EL (cell line): Measurements from ENCODE around the gene ZNF189.
"Not testable (repeated sequence)": the region's sequence is repeated elsewhere in the genome, so short reads cannot be mapped to it uniquely, and the experiment has no call there.

Source experiments
- DNase-seq: peaks from one replicate; pipeline ENCODE4 v3.0.0-alpha.2; 2016

Gene ZNF189

DNA sequence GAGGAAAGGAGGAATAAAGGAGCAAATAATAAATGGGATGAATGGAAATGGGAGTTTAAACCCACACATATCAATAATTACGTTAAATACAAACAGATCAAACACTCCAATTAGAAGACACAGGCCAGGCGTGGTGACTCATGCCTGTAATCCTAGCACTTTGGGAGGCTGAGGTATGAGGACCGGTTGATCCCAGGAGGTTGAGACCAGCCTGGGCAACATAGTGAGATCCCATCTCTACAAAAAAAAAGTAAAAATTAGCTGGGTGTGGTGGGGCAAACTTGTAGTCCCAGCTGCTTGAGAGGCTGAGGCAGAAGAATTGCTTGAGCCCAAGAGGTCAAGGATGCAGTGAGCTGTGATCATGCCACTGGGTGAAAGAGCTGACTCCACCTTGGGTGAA lies 17.5 kb upstream of the ZNF189 start:
- no peak for DNase-seq

GRCh38 chr9:101381833-101382342 lies 16.8 kb upstream of the ZNF189 start:
- no peak for DNase-seq

GRCh38 chr9:101383361-101383760 lies 15.3 kb upstream of the ZNF189 start:
- no peak for DNase-seq

DNA sequence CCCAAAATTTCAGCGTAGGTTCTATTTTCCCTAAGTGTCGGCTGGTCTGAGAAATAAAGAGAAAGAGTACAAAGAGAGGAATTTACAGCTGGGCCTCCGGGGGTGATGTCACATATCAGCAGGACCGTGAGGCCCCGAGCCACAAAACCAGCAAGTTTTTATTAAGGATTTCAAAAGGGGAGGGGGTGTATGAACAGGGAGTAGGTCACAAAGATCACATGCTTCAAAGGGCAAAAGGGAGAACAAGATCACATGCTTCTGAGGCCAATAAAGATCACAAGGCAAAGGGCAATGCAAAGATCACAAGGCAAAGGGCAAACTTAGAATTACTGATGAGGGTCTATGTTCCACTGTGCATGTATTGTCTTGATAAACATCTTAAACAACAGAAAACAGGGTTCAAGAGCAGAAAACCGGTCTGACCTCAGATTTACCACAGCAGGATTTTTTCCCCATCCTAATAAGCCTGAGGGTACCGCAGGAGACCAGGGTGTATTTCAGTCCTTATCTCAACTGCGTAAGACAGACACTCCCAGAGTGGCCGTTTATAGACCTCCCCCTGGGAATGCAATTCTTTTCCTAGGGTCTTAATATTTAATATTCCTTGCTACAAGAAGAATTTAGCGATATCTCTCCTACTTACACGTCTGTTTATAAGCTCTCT lies 13.6 kb upstream of the ZNF189 start, which contains the start of gene BAAT:
TSS of gene BAAT (minus strand) at position 134 of the 664 bp plus-strand sequence. CDS start 13,602 bp downstream, outside the sequence.
- not testable (repeated sequence) for DNase-seq

- peak; percentile 49 for DNase-seq
Observed at GRCh38 chr9:101387871-101388506, 10.7 kb upstream of the ZNF189 start.

DNA sequence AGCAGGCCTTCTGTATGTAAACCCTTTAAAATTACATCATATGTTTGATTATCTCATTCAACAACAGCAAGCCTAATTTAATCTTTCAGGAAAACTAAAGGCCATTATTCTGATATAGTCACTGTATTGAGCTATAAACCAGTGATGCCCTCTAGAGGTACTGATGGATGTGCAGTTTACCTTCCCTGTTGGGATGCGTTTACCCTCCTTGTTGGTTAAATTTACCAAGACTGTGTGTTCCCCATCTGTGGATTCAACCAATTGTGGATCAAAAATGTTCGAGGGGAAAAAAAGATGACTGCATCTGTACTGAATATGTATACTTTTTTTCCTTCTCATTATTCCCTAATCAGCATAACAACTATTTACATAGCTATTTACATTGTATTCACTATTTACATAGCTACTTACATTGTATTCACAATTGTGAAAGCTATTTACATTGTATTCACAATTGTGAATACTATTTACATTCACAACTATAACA lies 10.1 kb upstream of the ZNF189 start:
- no peak for DNase-seq

DNA sequence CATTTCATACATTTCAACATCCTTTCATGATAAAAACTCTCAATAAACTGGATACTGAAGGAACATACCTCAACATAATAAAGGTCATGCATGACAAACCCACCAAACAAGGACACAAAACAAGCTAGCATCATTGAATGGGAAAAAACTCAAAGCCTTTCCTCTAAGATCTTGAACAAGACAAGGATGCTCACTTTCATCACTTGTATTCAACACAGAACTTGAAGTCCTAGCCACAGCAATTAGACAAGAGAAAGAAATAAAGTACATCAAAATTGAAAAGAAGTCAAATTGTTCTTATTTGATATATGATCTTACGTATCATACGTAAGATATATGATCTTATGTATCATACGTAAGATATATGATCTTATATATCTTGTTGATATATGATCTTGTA lies 5.5 kb upstream of the ZNF189 start:
- no peak for DNase-seq

- DNase-seq = no peak
Observed at GRCh38 chr9:101394687-101395086, 4.0 kb upstream of the ZNF189 start.

DNA sequence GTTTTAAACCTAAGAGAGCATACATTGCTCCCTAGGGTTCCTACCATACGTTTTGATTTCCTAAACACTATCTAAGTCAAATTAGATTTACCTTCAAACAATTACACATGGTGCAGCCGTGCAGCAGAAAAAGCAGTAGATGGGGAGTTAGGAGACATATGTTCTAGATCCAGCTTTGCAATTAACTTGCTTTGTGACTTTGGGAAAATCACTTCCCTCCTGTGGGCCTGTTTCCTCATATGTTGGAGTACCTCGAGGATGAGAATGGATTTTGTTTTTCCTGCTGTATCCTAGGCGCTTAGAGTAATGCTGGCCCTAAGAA lies 944 bp upstream of the ZNF189 start:
- no peak for DNase-seq

DNA sequence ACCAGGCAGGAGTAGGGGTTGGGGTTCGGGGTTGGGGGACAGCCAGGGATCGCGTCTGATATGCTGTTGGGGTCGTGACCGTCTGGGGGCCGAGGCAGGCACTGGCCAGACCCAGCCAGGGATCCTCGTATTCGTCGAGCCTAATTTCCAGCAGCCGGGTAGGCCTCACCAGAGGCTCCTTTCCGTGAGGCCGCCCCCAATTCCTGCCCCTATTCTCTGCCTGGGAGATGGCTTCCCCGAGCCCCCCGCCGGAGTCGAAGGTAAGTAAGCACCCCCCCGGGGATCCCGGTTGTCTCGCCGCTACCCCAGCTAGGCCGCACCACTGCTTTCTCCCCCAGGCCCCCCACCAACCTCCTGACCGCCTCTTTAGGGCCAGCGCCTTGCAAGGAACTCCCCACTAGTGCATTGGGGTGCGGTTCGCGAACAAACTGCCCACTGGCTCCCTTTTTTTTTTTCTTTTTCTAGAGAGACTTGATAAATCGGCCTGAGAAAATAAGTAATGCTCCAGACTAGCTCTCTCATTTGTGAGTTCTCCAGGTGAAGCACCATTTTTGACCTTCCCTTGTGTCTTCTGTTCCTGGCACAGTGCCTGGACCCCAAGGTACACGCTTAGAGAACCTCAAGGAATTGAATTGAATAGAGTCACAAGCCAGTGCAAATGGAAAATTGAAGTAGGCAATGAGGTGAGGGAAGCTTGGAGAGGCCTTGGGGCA lies 435 bp downstream of the ZNF189 start:
- peak; percentile 25 for DNase-seq

DNA sequence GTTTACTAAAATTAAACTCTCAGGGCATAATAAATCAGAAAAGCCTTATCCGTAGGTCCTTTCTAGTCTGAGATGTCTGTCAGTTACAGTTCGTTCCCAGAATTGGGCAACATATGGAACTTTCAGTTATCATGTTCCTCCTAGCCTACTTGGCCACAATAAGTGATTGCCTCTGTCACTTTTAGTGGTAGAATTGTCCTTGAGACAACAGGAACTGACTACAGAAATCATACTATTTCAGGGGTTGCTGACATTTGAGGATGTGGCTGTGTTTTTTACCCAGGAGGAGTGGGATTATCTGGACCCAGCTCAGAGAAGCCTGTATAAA lies 956 bp downstream of the ZNF189 start:
- no peak for DNase-seq

DNA sequence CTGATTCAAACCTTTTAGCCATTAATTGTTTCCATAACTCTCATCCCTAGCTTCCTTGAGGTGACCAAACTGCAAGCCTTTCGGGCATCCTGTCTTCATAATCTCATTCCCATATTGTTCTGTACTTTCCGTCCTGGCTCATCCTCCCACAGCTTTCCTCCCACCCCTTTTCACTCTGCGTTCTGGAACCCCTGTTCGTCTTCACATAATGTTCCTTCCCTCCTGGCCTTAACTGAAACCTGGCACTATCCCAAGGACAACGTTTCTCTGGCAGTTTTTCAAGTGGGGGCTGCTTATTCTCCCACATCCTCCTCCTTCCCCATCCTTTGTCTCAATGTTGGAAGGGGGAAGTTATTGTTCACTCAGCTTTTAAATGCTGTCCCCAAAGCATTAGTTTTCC lies 1.5 kb downstream of the ZNF189 start:
- no peak for DNase-seq

DNA sequence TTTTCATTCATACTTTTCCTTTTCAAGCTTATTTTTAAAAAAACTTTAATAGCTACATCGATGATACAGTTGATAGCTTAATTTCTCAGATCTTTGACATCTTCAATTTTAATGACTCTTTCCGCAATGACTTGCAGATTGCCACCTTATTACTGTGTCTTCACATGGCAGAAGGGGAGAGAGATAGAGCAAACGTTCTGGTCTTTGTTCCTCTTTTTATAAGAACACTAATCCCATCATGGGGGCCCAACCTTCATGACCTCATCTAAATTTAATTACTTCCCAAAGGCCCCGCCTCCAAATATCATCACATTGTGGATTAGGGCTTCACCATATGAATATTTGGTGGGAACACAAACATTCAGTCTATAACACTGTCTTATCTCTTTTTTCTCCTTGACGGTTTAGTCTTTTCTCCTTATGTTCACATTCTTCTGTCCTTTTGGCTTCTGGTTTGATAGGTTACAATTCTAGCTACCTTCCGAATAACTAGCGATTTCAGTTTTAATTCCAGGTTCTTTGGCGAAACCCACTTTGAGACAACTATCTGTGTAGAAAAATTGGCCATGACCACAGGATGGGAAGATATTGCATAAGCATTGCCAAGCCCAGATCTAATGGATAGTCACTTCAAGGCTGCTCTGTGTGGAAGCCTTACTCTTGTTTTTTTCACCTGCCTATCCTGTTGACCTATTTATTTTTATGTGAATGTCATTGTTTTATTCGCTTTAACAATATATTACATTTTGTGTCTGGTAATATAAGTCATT lies 5.0 kb downstream of the ZNF189 start:
- DNase-seq = no peak

GRCh38 chr9:101408374-101409078 lies 9.9 kb downstream of the ZNF189 start:
- no peak for DNase-seq

DNA sequence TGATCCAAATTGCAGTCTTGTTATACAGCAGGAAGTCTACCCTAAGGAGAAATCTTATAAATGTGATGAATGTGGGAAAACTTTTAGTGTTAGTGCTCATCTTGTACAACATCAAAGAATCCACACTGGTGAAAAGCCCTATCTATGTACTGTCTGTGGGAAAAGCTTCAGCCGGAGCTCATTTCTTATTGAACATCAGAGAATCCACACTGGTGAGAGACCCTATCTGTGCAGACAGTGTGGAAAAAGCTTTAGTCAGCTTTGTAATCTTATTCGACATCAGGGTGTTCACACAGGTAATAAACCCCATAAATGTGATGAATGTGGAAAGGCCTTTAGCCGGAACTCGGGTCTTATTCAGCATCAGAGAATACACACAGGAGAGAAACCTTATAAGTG lies 10.4 kb downstream of the ZNF189 start:
- no peak for DNase-seq

DNA sequence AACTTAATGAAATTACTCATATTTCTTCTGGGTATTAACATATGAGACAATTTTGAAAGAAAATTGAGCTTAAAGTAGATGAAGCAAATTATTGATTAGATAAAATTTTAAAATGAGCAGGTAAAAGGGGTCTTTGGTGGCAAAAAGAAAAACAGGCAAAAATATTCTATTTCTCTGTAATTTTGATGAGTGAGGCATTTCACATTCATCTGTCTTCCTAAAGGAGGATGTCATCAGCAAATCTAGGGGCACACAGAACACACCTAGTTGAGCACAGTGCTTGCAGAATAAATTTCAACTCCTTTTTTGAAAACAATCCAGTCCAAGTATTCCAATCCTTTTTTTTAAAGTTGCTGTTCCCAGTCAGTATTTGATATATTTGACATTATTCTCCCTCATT lies 16.2 kb downstream of the ZNF189 start:
- DNase-seq = no peak

DNA sequence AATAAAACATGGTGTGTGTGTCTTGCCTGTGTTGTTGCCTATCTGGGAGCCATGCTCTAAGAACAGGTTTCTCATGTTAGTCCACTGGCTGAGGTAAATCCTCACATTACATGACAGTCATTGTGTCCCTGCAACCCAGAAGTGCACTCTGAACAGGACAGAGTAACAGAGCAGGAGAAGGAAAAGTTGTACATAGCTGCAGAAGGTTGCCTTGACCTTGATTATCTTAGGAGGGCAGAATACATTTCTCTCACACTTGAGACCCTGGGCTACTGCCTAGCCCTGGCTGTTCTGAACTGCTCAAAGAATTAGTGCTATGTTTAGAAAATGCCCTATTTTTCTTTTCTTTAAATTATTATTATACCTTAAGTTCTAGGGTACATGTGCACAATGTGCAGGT lies 16.9 kb downstream of the ZNF189 start:
- no peak for DNase-seq

GRCh38 chr9:101417389-101417788 lies 18.7 kb downstream of the ZNF189 start:
- DNase-seq = no peak

GRCh38 chr9:101417977-101418376 lies 19.3 kb downstream of the ZNF189 start:
- DNase-seq = no peak

DNA sequence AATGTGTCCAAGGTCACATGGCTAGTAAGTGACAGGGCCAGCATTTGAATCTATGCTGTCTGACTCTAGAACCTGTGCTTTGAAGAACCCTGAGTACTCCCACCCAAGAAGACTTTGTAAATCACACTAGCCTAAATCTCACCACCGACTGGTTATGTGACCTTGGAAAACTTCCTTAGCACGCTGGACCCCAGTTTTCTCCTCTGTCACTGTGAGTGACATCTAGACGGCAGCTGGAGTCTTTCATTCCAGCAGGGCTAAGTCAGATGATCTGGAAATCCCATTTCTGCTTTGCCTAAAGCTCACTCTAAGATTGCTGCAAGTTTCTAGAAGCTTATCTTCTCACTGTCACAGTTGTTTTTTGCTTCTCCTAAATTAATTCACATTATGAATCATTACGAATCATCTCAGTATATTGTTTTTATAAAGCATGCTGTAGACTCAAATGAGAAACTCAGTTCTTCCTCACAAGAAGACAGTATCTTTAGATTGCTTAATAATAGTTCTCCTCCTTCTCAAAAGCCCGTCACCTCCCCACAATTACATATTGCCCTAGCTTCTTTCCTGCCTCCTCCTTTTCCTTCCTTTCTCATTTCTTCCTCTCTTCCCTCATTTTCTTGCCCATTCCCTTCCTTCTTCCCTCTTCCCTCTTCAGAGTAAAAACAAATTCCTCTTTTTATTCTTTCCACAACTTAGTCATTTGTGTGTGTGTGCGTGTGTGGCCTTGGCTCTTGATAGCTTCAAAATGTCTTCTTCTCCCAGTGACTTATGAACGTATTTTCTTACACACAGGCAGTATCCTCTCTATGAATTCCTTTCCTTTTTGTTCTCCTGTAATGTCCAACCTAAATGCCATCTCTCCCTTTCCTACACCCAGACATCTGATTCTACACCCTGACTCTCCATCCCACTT lies 20.1 kb downstream of the ZNF189 start:
- DNase-seq = no peak

- DNase-seq = no peak
Observed at GRCh38 chr9:101419863-101420262, 21.2 kb downstream of the ZNF189 start.

DNA sequence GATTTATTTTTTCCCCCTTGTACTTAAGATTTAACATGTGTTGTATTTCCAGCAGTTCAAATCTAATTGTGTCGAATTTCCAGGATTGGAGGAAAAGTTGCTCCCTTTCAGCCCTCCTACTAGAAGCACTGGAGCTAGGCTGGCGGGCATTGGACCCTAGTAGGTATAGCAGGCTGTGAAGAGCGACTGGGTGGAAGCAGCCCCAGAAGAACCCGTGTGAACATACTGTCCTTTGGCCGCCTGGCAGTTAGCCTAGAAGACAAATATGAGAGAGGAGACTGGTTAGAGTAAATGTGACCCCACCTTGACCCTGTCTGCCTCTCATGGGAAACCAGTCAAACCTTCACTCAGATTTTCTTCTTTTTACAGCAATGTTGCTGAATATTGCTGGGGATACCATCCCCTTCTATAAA lies 23.0 kb downstream of the ZNF189 start:
- no peak for DNase-seq
